MM.1S (cell line): ENCODE data around the gene UBAC2.
A peak's percentile ranks its signal among the peaks of the same experiment; 100 is the strongest.

Source experiments
- DNase-seq: peaks from one replicate; pipeline ENCODE4 v3.0.0-alpha.2; 2015
- H2AFZ ChIP-seq: fragments of 300-600 bp; sonication (generic); 2 replicates; pipeline ENCODE4 v1.6.0; 2016; ENCODE audit warnings: antibody characterized with exemption, low read length
- H3F3A ChIP-seq: fragments of 300-600 bp; sonication (generic); 2 replicates; pipeline ENCODE4 v1.6.1; 2016; ENCODE audit warnings: mild to moderate bottlenecking, antibody characterized with exemption, low read length, moderate library complexity, mixed read lengths; ENCODE audit not compliant: insufficient read depth
- H3K27ac ChIP-seq: fragments of 300-600 bp; sonication (generic); 2 replicates; pipeline ENCODE4 v1.5.1; 2016; ENCODE audit warnings: mild to moderate bottlenecking, low read length
- H3K27me3 ChIP-seq: fragments of 300-600 bp; sonication (generic); replicated peaks from 2 replicates; pipeline ENCODE4 v1.6.0; 2016; ENCODE audit warnings: low read length; ENCODE audit not compliant: insufficient read depth
- H3K36me3 ChIP-seq: fragments of 300-600 bp; sonication (generic); replicated peaks from 2 replicates; pipeline ENCODE4 v1.6.1; 2016; ENCODE audit warnings: mild to moderate bottlenecking, low read length, mixed read lengths; ENCODE audit not compliant: insufficient read depth
- H3K4me1 ChIP-seq: fragments of 300-600 bp; sonication (generic); 2 replicates; pipeline ENCODE4 v1.6.1; 2016; ENCODE audit warnings: low read length, mixed read lengths
- H3K4me2 ChIP-seq: fragments of 300-600 bp; sonication (generic); 2 replicates; pipeline ENCODE4 v1.6.0; 2016; ENCODE audit warnings: low read depth, low read length
- H3K4me3 ChIP-seq: fragments of 300-600 bp; sonication (generic); 2 replicates; pipeline ENCODE4 v1.5.1; 2016; ENCODE audit warnings: low read length, mixed read lengths
- H3K79me2 ChIP-seq: fragments of 300-600 bp; sonication (generic); 2 replicates; pipeline ENCODE4 v1.6.1; 2016; ENCODE audit warnings: mixed run types, low read length, mixed read lengths
- H3K9ac ChIP-seq: fragments of 300-600 bp; sonication (generic); 2 replicates; pipeline ENCODE4 v1.6.1; 2016; ENCODE audit warnings: low read length, mixed read lengths
- H3K9me2 ChIP-seq: fragments of 300-600 bp; sonication (generic); replicated peaks from 2 replicates; pipeline ENCODE4 v1.6.1; 2016; ENCODE audit warnings: mild to moderate bottlenecking, low read length, mixed read lengths; ENCODE audit not compliant: insufficient read depth
- H3K9me3 ChIP-seq: fragments of 300-600 bp; sonication (generic); replicated peaks from 2 replicates; pipeline ENCODE4 v1.6.1; 2016; ENCODE audit warnings: mild to moderate bottlenecking, low read length, mixed read lengths; ENCODE audit not compliant: insufficient read depth
- H4K20me1 ChIP-seq: fragments of 300-600 bp; sonication (generic); 2 replicates; pipeline ENCODE4 v1.6.1; 2016; ENCODE audit warnings: mild to moderate bottlenecking, low read length, moderate library complexity, mixed read lengths; ENCODE audit not compliant: insufficient read depth
- CTCF ChIP-seq: fragments of 300-600 bp; sonication (generic); IDR thresholded peaks from 2 replicates; pipeline ENCODE4 v1.5.1; 2016; ENCODE audit warnings: antibody characterized with exemption, low read length, mixed read lengths
- EZH2 ChIP-seq: fragments of 300-600 bp; sonication (generic); optimal IDR thresholded peaks from 2 replicates; pipeline ENCODE3; 2017; ENCODE audit warnings: low read depth, mild to moderate bottlenecking, antibody characterized with exemption, low read length, mixed read lengths
- EZH2phosphoT487 ChIP-seq: fragments of 300-600 bp; sonication (generic); IDR thresholded peaks from 2 replicates; pipeline ENCODE4 v1.6.1; 2018; ENCODE audit warnings: antibody characterized with exemption, low read length

UBAC2 gene

GRCh38 chr13:99264051-99264450, 63.4 kb downstream of the UBAC2 start:
- no peaks in the 10 kb centered on the region for H3K9me2 ChIP-seq
- peaks cover 19% of the 10 kb centered on the region for H4K20me1 ChIP-seq
- no peak overlapping the region for H3K4me3 ChIP-seq
- no peak for DNase-seq
- H3K9ac ChIP-seq = no peak overlapping the region
- H3K4me2 ChIP-seq = no peak overlapping the region
- H3K9me3 ChIP-seq = no peaks in the 10 kb centered on the region
- H3K27me3 ChIP-seq = peaks cover 22% of the 10 kb centered on the region
- TF ChIP-seq EZH2 (no peak), EZH2phosphoT487 (no peak), CTCF (no peak)
- no peak overlapping the region for H2AFZ ChIP-seq
- no peaks in the 10 kb centered on the region for H3F3A ChIP-seq
- H3K79me2 ChIP-seq = no peaks in the 10 kb centered on the region
- H3K4me1 ChIP-seq = no peaks in the 10 kb centered on the region
- H3K27ac ChIP-seq = no peak overlapping the region
- no peaks in the 10 kb centered on the region for H3K36me3 ChIP-seq

- H3K9me3 ChIP-seq = no peaks in the 10 kb centered on the region
- H3K4me1 ChIP-seq = no peaks in the 10 kb centered on the region
- no peaks in the 10 kb centered on the region for H3K36me3 ChIP-seq
- no peaks in the 10 kb centered on the region for H3F3A ChIP-seq
- H4K20me1 ChIP-seq = peaks cover 7% of the 10 kb centered on the region; the same call in 1 of the 2 replicates
- no peaks in the 10 kb centered on the region for H3K9me2 ChIP-seq
- H3K27ac ChIP-seq = no peak overlapping the region
- DNase-seq = no peak
- no peak overlapping the region for H3K4me2 ChIP-seq
- H2AFZ ChIP-seq = no peak overlapping the region
- no peak for TF ChIP-seq EZH2
- TF ChIP-seq CTCF = no peak
- no peak for TF ChIP-seq EZH2phosphoT487
- H3K79me2 ChIP-seq = no peaks in the 10 kb centered on the region
- H3K4me3 ChIP-seq = no peak overlapping the region
- no peak overlapping the region for H3K9ac ChIP-seq
- H3K27me3 ChIP-seq = peaks cover 10% of the 10 kb centered on the region; the same call in 1 of the 2 replicates
Observed at GRCh38 chr13:99265162-99265800, 64.6 kb downstream of the UBAC2 start.

GRCh38 chr13:99265821-99266426, 65.3 kb downstream of the UBAC2 start:
- H3K4me1 ChIP-seq = no peaks in the 10 kb centered on the region
- peak; percentile 59 for DNase-seq

More at GRCh38 chr13:99265821-99266426, 65.3 kb downstream of the UBAC2 start:
- Histone ChIP-seq H3K36me3 (no peaks in the 10 kb centered on the region), H3K9ac (no peak overlapping the region), H3K4me3 (no peak overlapping the region), H3F3A (no peaks in the 10 kb centered on the region), H2AFZ (no peak overlapping the region), H3K9me2 (no peaks in the 10 kb centered on the region), H3K27me3 (0 out of 2 replicates have a peak, but pooled peaks cover 8% of the 10 kb centered on the region), H4K20me1 (0 out of 2 replicates have a peak, but pooled peaks cover 6% of the 10 kb centered on the region), H3K4me2 (no peak overlapping the region), H3K9me3 (no peaks in the 10 kb centered on the region), H3K79me2 (no peaks in the 10 kb centered on the region), H3K27ac (no peak overlapping the region)
- TF ChIP-seq EZH2phosphoT487 (no peak), EZH2 (no peak), CTCF (peak; percentile 56)
